ENCODE data around the gene SCARB1. TPM values are rescaled to one million over a fixed set of nuclear protein-coding genes. Genes with fewer than 3 reads are reported as not detected.

SCARB1 gene
- total and polyA plus RNA-seq, 2 of the 13 experiments (the other 11 are each of a cell fraction or from before 2014, with no cell fraction given): 63.4 to 160 TPM

GRCh38 chr12:124828264-124829007 lies 35.2 kb downstream of the SCARB1 start (continued):
- TF ChIP-seq GPN1 (CRISPR knock-in tag; IDR thresholded peaks at IDR 0.05; ENCODE audit: borderline replicate concordance) (no peak), ZNF644 (CRISPR knock-in tag; IDR thresholded peaks at IDR 0.05; ENCODE audit: low read depth) (0 out of 2 replicates have a peak, but pooled peaks have one; percentile 9), ZNF225 (CRISPR knock-in tag; IDR thresholded peaks at IDR 0.05) (no peak), ISX (CRISPR knock-in tag; conservative IDR thresholded peaks at IDR 0.05) (no peak), ZNF280D (CRISPR knock-in tag; IDR thresholded peaks at IDR 0.05) (no peak), ZHX2 (IDR thresholded peaks at IDR 0.05; ENCODE audit: low read depth) (no peak), ZHX2 (CRISPR knock-in tag; IDR thresholded peaks at IDR 0.05; ENCODE audit: borderline replicate concordance) (no peak), ZNF337 (CRISPR knock-in tag; IDR thresholded peaks at IDR 0.05; ENCODE audit: borderline replicate concordance, low read depth) (no peak), CREB1 (IDR thresholded peaks at IDR 0.05) (no peak), CREB1 (CRISPR knock-in tag; IDR thresholded peaks at IDR 0.05) (peak; percentile 23; the same call in 1 of the 2 replicates), KLF6 (CRISPR knock-in tag; IDR thresholded peaks at IDR 0.05) (no peak), ZNF44 (CRISPR knock-in tag; IDR thresholded peaks at IDR 0.05) (no peak), ADNP (CRISPR knock-in tag; IDR thresholded peaks at IDR 0.05) (no peak), CEBPB (IDR thresholded peaks at IDR 0.05; ENCODE audit: borderline replicate concordance, low read depth, low read length) (no peak)
- TF ChIP-seq, protein P1, sequence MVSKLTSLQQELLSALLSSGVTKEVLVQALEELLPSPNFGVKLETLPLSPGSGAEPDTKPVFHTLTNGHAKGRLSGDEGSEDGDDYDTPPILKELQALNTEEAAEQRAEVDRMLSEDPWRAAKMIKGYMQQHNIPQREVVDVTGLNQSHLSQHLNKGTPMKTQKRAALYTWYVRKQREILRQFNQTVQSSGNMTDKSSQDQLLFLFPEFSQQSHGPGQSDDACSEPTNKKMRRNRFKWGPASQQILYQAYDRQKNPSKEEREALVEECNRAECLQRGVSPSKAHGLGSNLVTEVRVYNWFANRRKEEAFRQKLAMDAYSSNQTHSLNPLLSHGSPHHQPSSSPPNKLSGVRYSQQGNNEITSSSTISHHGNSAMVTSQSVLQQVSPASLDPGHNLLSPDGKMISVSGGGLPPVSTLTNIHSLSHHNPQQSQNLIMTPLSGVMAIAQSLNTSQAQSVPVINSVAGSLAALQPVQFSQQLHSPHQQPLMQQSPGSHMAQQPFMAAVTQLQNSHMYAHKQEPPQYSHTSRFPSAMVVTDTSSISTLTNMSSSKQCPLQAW (CRISPR knock-in tag; IDR thresholded peaks at IDR 0.05): peak; percentile 91; the same call in 1 of the 2 replicates
- TF ChIP-seq, protein P2, sequence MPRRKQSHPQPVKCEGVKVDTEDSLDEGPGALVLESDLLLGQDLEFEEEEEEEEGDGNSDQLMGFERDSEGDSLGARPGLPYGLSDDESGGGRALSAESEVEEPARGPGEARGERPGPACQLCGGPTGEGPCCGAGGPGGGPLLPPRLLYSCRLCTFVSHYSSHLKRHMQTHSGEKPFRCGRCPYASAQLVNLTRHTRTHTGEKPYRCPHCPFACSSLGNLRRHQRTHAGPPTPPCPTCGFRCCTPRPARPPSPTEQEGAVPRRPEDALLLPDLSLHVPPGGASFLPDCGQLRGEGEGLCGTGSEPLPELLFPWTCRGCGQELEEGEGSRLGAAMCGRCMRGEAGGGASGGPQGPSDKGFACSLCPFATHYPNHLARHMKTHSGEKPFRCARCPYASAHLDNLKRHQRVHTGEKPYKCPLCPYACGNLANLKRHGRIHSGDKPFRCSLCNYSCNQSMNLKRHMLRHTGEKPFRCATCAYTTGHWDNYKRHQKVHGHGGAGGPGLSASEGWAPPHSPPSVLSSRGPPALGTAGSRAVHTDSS (CRISPR knock-in tag; conservative IDR thresholded peaks at IDR 0.05): no peak
